Measurements from ENCODE around the gene PALMD.

PALMD gene

GRCh38 chr1:99634971-99635624 lies 10.8 kb upstream of the PALMD start:
- no peak for DNase-seq (ENCODE audit: low read depth)
- TF ChIP-seq, protein P1, sequence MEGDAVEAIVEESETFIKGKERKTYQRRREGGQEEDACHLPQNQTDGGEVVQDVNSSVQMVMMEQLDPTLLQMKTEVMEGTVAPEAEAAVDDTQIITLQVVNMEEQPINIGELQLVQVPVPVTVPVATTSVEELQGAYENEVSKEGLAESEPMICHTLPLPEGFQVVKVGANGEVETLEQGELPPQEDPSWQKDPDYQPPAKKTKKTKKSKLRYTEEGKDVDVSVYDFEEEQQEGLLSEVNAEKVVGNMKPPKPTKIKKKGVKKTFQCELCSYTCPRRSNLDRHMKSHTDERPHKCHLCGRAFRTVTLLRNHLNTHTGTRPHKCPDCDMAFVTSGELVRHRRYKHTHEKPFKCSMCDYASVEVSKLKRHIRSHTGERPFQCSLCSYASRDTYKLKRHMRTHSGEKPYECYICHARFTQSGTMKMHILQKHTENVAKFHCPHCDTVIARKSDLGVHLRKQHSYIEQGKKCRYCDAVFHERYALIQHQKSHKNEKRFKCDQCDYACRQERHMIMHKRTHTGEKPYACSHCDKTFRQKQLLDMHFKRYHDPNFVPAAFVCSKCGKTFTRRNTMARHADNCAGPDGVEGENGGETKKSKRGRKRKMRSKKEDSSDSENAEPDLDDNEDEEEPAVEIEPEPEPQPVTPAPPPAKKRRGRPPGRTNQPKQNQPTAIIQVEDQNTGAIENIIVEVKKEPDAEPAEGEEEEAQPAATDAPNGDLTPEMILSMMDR (IDR thresholded peaks at IDR 0.05; ENCODE audit: insufficient read depth, low read depth, low read length, missing control alignments), result no peak
- H3K4me3 ChIP-seq (ENCODE audit: low read length), result no peak overlapping the region

DNA sequence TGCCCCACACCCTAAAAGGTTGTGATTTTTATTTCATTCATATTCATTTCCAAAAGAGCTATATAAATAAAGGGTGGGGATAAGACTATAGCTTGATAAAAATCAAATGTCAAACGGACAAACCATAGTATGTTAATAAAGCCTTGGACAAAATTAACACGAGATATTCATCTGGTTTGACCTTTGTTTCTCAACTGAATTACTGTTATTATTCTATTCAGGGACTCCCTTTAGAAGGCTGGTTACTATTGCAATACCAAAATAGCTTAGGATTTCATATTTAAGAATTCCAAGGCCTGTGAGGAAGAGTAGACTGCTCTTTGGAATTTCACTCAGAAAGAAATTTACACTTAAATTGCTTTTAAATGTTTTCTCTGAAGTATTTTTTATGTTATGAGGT lies 10.2 kb upstream of the PALMD start:
- TF ChIP-seq, protein P1 (IDR thresholded peaks at IDR 0.05; ENCODE audit: insufficient read depth, low read depth, low read length, missing control alignments), result no peak
- no peak for DNase-seq (ENCODE audit: low read depth)
- H3K4me3 ChIP-seq (ENCODE audit: low read length), result no peak overlapping the region

DNA sequence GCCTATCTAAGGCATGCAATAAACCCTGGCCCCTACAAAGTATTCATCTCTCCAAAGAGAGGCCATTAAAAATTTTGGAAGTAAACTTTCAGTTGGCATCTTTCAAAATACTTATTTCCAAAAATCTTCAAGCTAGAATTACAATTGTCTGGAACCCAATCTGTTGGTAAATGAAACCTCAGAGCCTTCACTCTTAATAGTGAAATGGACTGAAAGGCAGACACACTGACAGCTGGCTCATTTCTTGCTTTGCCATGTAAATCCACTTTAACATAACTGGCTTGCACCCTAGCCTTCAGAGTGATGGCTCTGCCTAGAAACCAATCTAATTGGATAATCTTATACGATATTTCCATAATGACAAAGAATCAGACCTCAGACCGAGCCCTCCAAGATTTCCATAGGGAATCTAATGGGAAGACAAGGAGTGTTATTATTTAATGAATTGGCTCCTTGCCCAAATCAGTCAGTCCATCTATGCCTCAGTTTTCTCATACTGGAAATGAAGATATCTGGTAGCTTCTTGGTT lies 9.2 kb upstream of the PALMD start:
- TF ChIP-seq, protein P1 (IDR thresholded peaks at IDR 0.05; ENCODE audit: insufficient read depth, low read depth, low read length, missing control alignments), result no peak
- no peak for DNase-seq (ENCODE audit: low read depth)
- H3K4me3 ChIP-seq (ENCODE audit: low read length), result no peak overlapping the region

DNA sequence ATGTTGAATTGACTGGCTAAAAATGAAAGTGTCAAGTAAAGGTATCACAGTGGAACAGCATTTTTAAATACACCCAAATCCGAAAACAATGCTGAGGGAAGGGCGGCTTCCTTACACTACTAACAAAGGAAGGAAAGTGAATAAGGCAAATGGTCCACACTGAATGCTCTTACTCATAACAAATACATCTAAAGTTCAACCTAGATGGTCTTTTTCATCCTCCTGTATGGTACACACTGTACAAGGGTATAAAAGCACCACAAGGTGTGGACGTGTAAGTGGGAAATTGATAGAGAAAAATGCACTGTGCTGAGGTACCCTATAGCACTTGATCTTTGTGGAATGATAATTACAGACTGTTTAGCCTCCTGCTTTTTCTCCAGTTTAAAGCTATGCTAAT lies 7.1 kb upstream of the PALMD start:
- no peak overlapping the region for H3K4me3 ChIP-seq (ENCODE audit: low read length)

GRCh38 chr1:99639408-99639807 lies 6.5 kb upstream of the PALMD start:
- no peak overlapping the region for H3K4me3 ChIP-seq (ENCODE audit: low read length)
- no peak for DNase-seq (ENCODE audit: low read depth)
- TF ChIP-seq, protein P1 (IDR thresholded peaks at IDR 0.05; ENCODE audit: insufficient read depth, low read depth, low read length, missing control alignments), result no peak

More for the DNA sequence above, 7.1 kb upstream of the PALMD start:
- DNase-seq (ENCODE audit: low read depth), result no peak
- TF ChIP-seq, protein P1 (IDR thresholded peaks at IDR 0.05; ENCODE audit: insufficient read depth, low read depth, low read length, missing control alignments), result no peak

- TF ChIP-seq, protein P1 (IDR thresholded peaks at IDR 0.05; ENCODE audit: insufficient read depth, low read depth, low read length, missing control alignments), result no peak
- DNase-seq (ENCODE audit: low read depth), result no peak
- no peak overlapping the region for H3K4me3 ChIP-seq (ENCODE audit: low read length)
Observed at GRCh38 chr1:99639945-99640344, 6.0 kb upstream of the PALMD start.

- no peak overlapping the region for H3K4me3 ChIP-seq (ENCODE audit: low read length)
- TF ChIP-seq, protein P1 (IDR thresholded peaks at IDR 0.05; ENCODE audit: insufficient read depth, low read depth, low read length, missing control alignments), result no peak
- no peak for DNase-seq (ENCODE audit: low read depth)
Observed at GRCh38 chr1:99640672-99641071, 5.2 kb upstream of the PALMD start.
